ENCODE data around the gene RBM20. TPM values are rescaled to one million over a fixed set of nuclear protein-coding genes. Genes with fewer than 3 reads are reported as not detected.

The RBM20 gene
- total and polyA plus RNA-seq, 2 of the 13 experiments (the other 11 are each of a cell fraction or from before 2014, with no cell fraction given), result 0.02 to 0.22 TPM

- 0 out of 2 replicates have a peak, but pooled peaks have one; percentile 29 for TF ChIP-seq IRF2 (CRISPR knock-in tag; IDR thresholded peaks at IDR 0.05)
- no peak for TF ChIP-seq CCAR2 (optimal IDR thresholded peaks at IDR 0.05; ENCODE audit: low read depth, low read length)
- TF ChIP-seq MIER3 (CRISPR knock-in tag; IDR thresholded peaks at IDR 0.05; ENCODE audit: borderline replicate concordance), result peak; percentile 66; the same call in 1 of the 2 replicates
- no peak for TF ChIP-seq GPN1 (CRISPR knock-in tag; IDR thresholded peaks at IDR 0.05; ENCODE audit: borderline replicate concordance)
- TF ChIP-seq ETV6 (CRISPR knock-in tag; conservative IDR thresholded peaks at IDR 0.05), result no peak
- TF ChIP-seq HNRNPUL1 (IDR thresholded peaks at IDR 0.05; ENCODE audit: low read depth, low read length), result no peak
- 0 out of 2 replicates have a peak, but pooled peaks have one; percentile 12 for TF ChIP-seq HHEX (CRISPR knock-in tag; IDR thresholded peaks at IDR 0.05)
- TF ChIP-seq TRIM24 (CRISPR knock-in tag; IDR thresholded peaks at IDR 0.05), result no peak
- no peak for TF ChIP-seq GABPA (IDR thresholded peaks at IDR 0.05; ENCODE audit: low read depth, low read length)
- TF ChIP-seq GABPA (CRISPR knock-in tag; IDR thresholded peaks at IDR 0.05; ENCODE audit: low read depth), result no peak
- TF ChIP-seq HMGXB3 (CRISPR knock-in tag; IDR thresholded peaks at IDR 0.05; ENCODE audit: borderline replicate concordance), result 0 out of 2 replicates have a peak, but pooled peaks have one; percentile 39
- TF ChIP-seq KLF15 (CRISPR knock-in tag; IDR thresholded peaks at IDR 0.05; ENCODE audit: borderline replicate concordance), result no peak
- TF ChIP-seq NR2F6 (IDR thresholded peaks at IDR 0.05), result no peak
- TF ChIP-seq NR2F6 (CRISPR knock-in tag; IDR thresholded peaks at IDR 0.05), result peak; percentile 37; the same call in 1 of the 2 replicates
- no peak for TF ChIP-seq RFX5 (IDR thresholded peaks at IDR 0.05; ENCODE audit: low read depth, low read length)
- TF ChIP-seq POGZ (CRISPR knock-in tag; IDR thresholded peaks at IDR 0.05), result 0 out of 2 replicates have a peak, but pooled peaks have one; percentile 8
- peak; percentile 30; the same call in 1 of the 2 replicates for TF ChIP-seq ZNF331 (CRISPR knock-in tag; IDR thresholded peaks at IDR 0.05)
- TF ChIP-seq HMGXB4 (CRISPR knock-in tag; IDR thresholded peaks at IDR 0.05; ENCODE audit: borderline replicate concordance in 1 of 2, low read depth in 1 of 2), result no peak
- TF ChIP-seq ZNF234 (CRISPR knock-in tag; conservative IDR thresholded peaks at IDR 0.05), result no peak
- no peak for TF ChIP-seq HDAC1 (CRISPR knock-in tag; IDR thresholded peaks at IDR 0.05)
- no peak for TF ChIP-seq KAT2B (IDR thresholded peaks at IDR 0.05; ENCODE audit: borderline replicate concordance, low read depth, low read length)
Measured at GRCh38 chr10:110735620-110736027, 91.5 kb downstream of the RBM20 start (continued).
